ENCODE results near the gene GALNT2.

The GALNT2 gene

GRCh38 chr1:230313453-230314141 lies 246.6 kb downstream of the GALNT2 start:
- DNase-seq, result no peak

- no peak for DNase-seq
Observed at GRCh38 chr1:230314142-230314470, 247.1 kb downstream of the GALNT2 start.

GRCh38 chr1:230315099-230315498 lies 248.1 kb downstream of the GALNT2 start:
- DNase-seq, result no peak

- DNase-seq, result no peak
Observed at GRCh38 chr1:230316864-230317745, 250.1 kb downstream of the GALNT2 start.

- DNase-seq, result no peak
Observed at GRCh38 chr1:230317823-230318819, 251.1 kb downstream of the GALNT2 start.

- no peak for DNase-seq
Observed at GRCh38 chr1:230319014-230319747, 252.1 kb downstream of the GALNT2 start.

- DNase-seq, result no peak
Observed at GRCh38 chr1:230320804-230321203, 253.8 kb downstream of the GALNT2 start.

- no peak for DNase-seq
Observed at GRCh38 chr1:230321341-230321740, 254.3 kb downstream of the GALNT2 start.

GRCh38 chr1:230321741-230322420 lies 254.8 kb downstream of the GALNT2 start:
- DNase-seq, result no peak

- no peak for DNase-seq
Observed at GRCh38 chr1:230322421-230322756, 255.4 kb downstream of the GALNT2 start.

GRCh38 chr1:230322967-230323547 lies 256.0 kb downstream of the GALNT2 start:
- DNase-seq, result no peak

GRCh38 chr1:230323686-230324085 lies 256.6 kb downstream of the GALNT2 start:
- DNase-seq, result no peak

GRCh38 chr1:230326971-230327891 lies 260.2 kb downstream of the GALNT2 start:
- DNase-seq, result no peak

GRCh38 chr1:230327892-230328284 lies 260.9 kb downstream of the GALNT2 start:
- no peak for DNase-seq

- DNase-seq, result no peak
Observed at GRCh38 chr1:230328342-230329015, 261.4 kb downstream of the GALNT2 start.

GRCh38 chr1:230330157-230330556 lies 263.1 kb downstream of the GALNT2 start:
- DNase-seq, result no peak
